ENCODE measurements around the gene CSNK1G3. TPM values are rescaled to one million over a fixed set of nuclear protein-coding genes. Genes with fewer than 3 reads are reported as not detected.

CSNK1G3 gene
- total RNA-seq, 2 experiments from 2014 or later = 20.9 to 23.1 TPM

DNA sequence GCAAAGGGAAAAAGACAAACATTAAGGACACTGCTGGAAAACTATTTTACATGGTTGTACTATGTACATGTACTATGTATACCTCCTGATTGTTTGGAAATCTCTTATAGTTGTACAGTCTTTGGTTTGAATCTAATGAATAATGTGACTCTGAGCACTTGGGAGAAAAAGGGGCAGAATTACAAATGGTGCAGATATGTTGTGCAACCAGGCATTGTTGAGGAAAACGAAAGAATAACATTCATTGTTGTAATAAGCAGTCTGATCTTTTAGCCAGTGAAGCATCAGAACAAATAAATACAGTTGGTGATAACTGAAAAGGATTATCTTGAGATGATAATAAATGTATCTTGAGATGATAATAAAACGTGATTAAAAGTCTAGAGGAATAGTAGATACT, 87.2 kb downstream of the CSNK1G3 start:
- Histone ChIP-seq H2AFZ (ENCODE audit: low read length) (no peak overlapping the region), H3K27ac (ENCODE audit: low read depth, low read length, poor library complexity, severe bottlenecking) (no peak overlapping the region), H3K9me3 (ENCODE audit: low read length) (no peaks in the 10 kb centered on the region), H3K4me3 (ENCODE audit: low read depth, low read length, poor library complexity, severe bottlenecking) (no peak overlapping the region), H3K9me2 (ENCODE audit: insufficient read depth, low read length) (0 out of 2 replicates have a peak, but pooled peaks cover 5% of the 10 kb centered on the region), H3K79me2 (ENCODE audit: insufficient read depth, low read depth, low read length) (no peaks in the 10 kb centered on the region), H3K4me1 (ENCODE audit: insufficient read depth, low read length, poor library complexity, severe bottlenecking) (no peaks in the 10 kb centered on the region), H4K20me1 (ENCODE audit: insufficient read depth, low read length) (no peaks in the 10 kb centered on the region), H3K36me3 (ENCODE audit: insufficient read depth, low read length) (0 out of 2 replicates have a peak, but pooled peaks cover 6% of the 10 kb centered on the region), H3K4me2 (ENCODE audit: low read length) (no peak overlapping the region)
- no TSS peak for BruUV-seq (replicated peaks)
- TF ChIP-seq EZH2phosphoT487 (IDR thresholded peaks at IDR 0.05; ENCODE audit: borderline replicate concordance, low read depth, low read length) = no peak
- ChIA-PET POLR2A (no interaction called here), CTCF (ENCODE audit: unreplicated experiment) (no interaction called here)
- intact Hi-C loops (cut with micrococcal nuclease; ENCODE audit: unreplicated experiment) = no loop called here
- no peak for DNase-seq (ENCODE audit: low spot score)

DNA sequence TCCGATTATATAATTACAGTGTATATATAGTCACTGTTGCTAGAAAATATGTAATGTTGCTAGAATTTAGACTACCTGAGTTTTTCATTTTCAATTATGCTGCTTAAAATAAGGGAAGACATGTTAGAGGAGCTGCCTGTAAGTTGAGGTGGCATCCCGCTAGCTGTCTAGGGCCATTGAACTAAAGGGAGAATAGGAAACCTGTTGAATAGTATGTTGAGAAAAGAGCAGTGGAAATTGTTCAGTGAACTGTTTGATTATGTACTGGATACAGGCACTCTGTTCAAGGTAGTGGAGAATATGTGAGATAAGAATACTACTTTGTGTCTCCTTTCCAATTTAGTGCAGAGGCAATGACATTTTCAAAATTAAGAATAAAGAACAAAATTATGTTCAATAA, 89.6 kb downstream of the CSNK1G3 start:
- TF ChIP-seq, protein P1, sequence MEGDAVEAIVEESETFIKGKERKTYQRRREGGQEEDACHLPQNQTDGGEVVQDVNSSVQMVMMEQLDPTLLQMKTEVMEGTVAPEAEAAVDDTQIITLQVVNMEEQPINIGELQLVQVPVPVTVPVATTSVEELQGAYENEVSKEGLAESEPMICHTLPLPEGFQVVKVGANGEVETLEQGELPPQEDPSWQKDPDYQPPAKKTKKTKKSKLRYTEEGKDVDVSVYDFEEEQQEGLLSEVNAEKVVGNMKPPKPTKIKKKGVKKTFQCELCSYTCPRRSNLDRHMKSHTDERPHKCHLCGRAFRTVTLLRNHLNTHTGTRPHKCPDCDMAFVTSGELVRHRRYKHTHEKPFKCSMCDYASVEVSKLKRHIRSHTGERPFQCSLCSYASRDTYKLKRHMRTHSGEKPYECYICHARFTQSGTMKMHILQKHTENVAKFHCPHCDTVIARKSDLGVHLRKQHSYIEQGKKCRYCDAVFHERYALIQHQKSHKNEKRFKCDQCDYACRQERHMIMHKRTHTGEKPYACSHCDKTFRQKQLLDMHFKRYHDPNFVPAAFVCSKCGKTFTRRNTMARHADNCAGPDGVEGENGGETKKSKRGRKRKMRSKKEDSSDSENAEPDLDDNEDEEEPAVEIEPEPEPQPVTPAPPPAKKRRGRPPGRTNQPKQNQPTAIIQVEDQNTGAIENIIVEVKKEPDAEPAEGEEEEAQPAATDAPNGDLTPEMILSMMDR (conservative IDR thresholded peaks at IDR 0.05; ENCODE audit: low read length) = no peak
- no peak for TF ChIP-seq EZH2phosphoT487 (IDR thresholded peaks at IDR 0.05; ENCODE audit: borderline replicate concordance, low read depth, low read length)
- no TSS peak for BruUV-seq (replicated peaks)
- no peak for DNase-seq (ENCODE audit: low spot score)
- Histone ChIP-seq H4K20me1 (ENCODE audit: insufficient read depth, low read length) (no peaks in the 10 kb centered on the region), H3K4me2 (ENCODE audit: low read length) (no peak overlapping the region), H3K27ac (ENCODE audit: low read depth, low read length, poor library complexity, severe bottlenecking) (no peak overlapping the region), H3K9me3 (ENCODE audit: low read length) (no peaks in the 10 kb centered on the region), H3K79me2 (ENCODE audit: insufficient read depth, low read depth, low read length) (no peaks in the 10 kb centered on the region), H3K36me3 (ENCODE audit: insufficient read depth, low read length) (0 out of 2 replicates have a peak, but pooled peaks cover 3% of the 10 kb centered on the region), H3K4me3 (ENCODE audit: low read depth, low read length, poor library complexity, severe bottlenecking) (no peak overlapping the region), H3K4me1 (ENCODE audit: insufficient read depth, low read length, poor library complexity, severe bottlenecking) (no peaks in the 10 kb centered on the region), H2AFZ (ENCODE audit: low read length) (no peak overlapping the region), H3K9me2 (ENCODE audit: insufficient read depth, low read length) (no peaks in the 10 kb centered on the region)
- ChIA-PET POLR2A (no interaction called here), CTCF (ENCODE audit: unreplicated experiment) (no interaction called here)
- intact Hi-C loops (cut with micrococcal nuclease; ENCODE audit: unreplicated experiment) = loop anchor here (10.0 kb wide), 1 partner anchor 1407 kb away; no protein-coding TSS in a partner anchor

DNA sequence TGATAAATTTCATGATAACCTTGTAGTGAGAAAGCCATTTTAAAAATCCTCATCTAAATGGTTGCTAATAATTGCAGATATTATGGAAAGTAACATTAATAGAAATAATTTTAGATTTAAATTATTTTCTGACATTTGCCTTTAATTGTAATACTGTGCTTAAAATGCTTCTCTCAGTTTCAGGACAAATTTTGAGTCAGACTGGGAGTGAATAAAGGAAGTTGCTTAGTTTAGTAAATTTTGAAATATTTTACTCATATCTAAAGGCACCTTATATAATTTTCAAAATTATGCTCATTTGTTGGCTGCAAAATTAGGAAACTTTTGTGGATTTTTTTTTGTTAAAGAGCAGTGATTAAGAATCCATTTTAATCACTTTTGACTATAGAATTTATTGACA, 93.8 kb downstream of the CSNK1G3 start:
- ChIA-PET POLR2A (interaction anchor here (0.8 to 1.4 kb wide), 6 partner anchors 11 to 1090 kb away, joined by 3 to 4 read pairs (median 3); no protein-coding TSS in a partner anchor), CTCF (ENCODE audit: unreplicated experiment) (no interaction called here)
- intact Hi-C loops (cut with micrococcal nuclease; ENCODE audit: unreplicated experiment) = loop anchor here (10.0 kb wide), 1 partner anchor 1411 kb away; no protein-coding TSS in a partner anchor
- no peak overlapping the region for H3K4me2 ChIP-seq (ENCODE audit: low read length)
- TF ChIP-seq EZH2phosphoT487 (IDR thresholded peaks at IDR 0.05; ENCODE audit: borderline replicate concordance, low read depth, low read length) = no peak
- TF ChIP-seq, protein P1 (conservative IDR thresholded peaks at IDR 0.05; ENCODE audit: low read length) = no peak
- no peak for DNase-seq (ENCODE audit: low spot score)
- H3K4me1 ChIP-seq (ENCODE audit: insufficient read depth, low read length, poor library complexity, severe bottlenecking) = no peaks in the 10 kb centered on the region
- H3K79me2 ChIP-seq (ENCODE audit: insufficient read depth, low read depth, low read length) = no peaks in the 10 kb centered on the region
- no peaks in the 10 kb centered on the region for H4K20me1 ChIP-seq (ENCODE audit: insufficient read depth, low read length)
- no peaks in the 10 kb centered on the region for H3K9me3 ChIP-seq (ENCODE audit: low read length)
- no TSS peak for BruUV-seq (replicated peaks)
- H3K9me2 ChIP-seq (ENCODE audit: insufficient read depth, low read length) = no peaks in the 10 kb centered on the region
- no peak overlapping the region for H3K27ac ChIP-seq (ENCODE audit: low read depth, low read length, poor library complexity, severe bottlenecking)
- H3K36me3 ChIP-seq (ENCODE audit: insufficient read depth, low read length) = 0 out of 2 replicates have a peak, but pooled peaks cover 3% of the 10 kb centered on the region
- no peak overlapping the region for H2AFZ ChIP-seq (ENCODE audit: low read length)
- H3K4me3 ChIP-seq (ENCODE audit: low read depth, low read length, poor library complexity, severe bottlenecking) = no peak overlapping the region

Measured in OCI-LY7 (cell line).